ENCODE data around the gene KCTD3. TPM values are rescaled to one million over a fixed set of nuclear protein-coding genes. Genes with fewer than 3 reads are reported as not detected.

Gene KCTD3
- total RNA-seq, 4 donors from 2014 or later = 33.4 to 80.4 (median 59.1) TPM

DNA sequence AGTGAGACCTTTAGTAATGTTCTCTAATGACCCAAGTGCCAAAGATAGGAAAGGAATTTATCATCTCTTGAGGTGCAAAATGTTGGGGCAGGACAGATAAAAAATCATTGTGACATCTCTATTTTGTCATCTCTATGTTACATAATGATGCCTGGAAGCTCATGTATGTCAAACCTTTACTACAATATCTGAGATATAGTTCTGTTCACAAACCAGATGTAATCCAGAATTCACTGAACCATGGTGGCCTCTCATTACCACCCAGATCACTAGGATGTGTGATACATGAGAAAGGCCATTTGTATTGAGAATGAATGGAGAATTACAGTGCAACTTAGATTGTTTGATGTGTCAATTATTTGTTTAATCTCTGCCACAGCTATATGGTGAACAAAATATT is 22.0 kb upstream of the KCTD3 start:
- Histone ChIP-seq H3K27me3 (no peaks in the 10 kb centered on the region), H3K9me3 (no peaks in the 10 kb centered on the region), H3K27ac (peak overlapping the region in 3 of 4 donors; percentile 9 to 49 (median 19)), H3K36me3 (no peaks in the 10 kb centered on the region), H3K4me3 (no peak overlapping the region), H3K4me1 (peaks cover 0 to 32% (median 11%) of the 10 kb centered on the region in 4 donors)
- no peak for TF ChIP-seq POLR2AphosphoS5 (IDR thresholded peaks at IDR 0.05)
- TF ChIP-seq CTCF (IDR thresholded peaks at IDR 0.05) = no peak
- no peak for TF ChIP-seq POLR2A (IDR thresholded peaks at IDR 0.05)
- no peak for TF ChIP-seq EP300 (IDR thresholded peaks at IDR 0.05; ENCODE audit: low read depth)
- no peak for DNase-seq
- intact Hi-C loops (cut with DNase I; ENCODE audit: low total_unique reads) = no loop called here
- in situ Hi-C loops (cut with MboI; ENCODE audit: low pct_ligation_motif_present in 1 of 4, low pct_unique_long_range_greater_than_20kb in 1 of 4, low sequenced_read_pairs in 3 of 4) = no loop called here

- DNase-seq = no peak
- Histone ChIP-seq H3K27me3 (no peaks in the 10 kb centered on the region), H3K9me3 (no peaks in the 10 kb centered on the region), H3K4me3 (no peak overlapping the region), H3K27ac (peak overlapping the region in 3 of 4 donors; percentile 12 to 42 (median 38)), H3K4me1 (peaks cover 0 to 32% (median 11%) of the 10 kb centered on the region in 4 donors), H3K36me3 (no peaks in the 10 kb centered on the region)
- no peak for TF ChIP-seq POLR2AphosphoS5 (IDR thresholded peaks at IDR 0.05)
- no peak for TF ChIP-seq CTCF (IDR thresholded peaks at IDR 0.05)
- no peak for TF ChIP-seq POLR2A (IDR thresholded peaks at IDR 0.05)
- no peak for TF ChIP-seq EP300 (IDR thresholded peaks at IDR 0.05; ENCODE audit: low read depth)
- in situ Hi-C loops (cut with MboI; ENCODE audit: low pct_ligation_motif_present in 1 of 4, low pct_unique_long_range_greater_than_20kb in 1 of 4, low sequenced_read_pairs in 3 of 4) = no loop called here
- intact Hi-C loops (cut with DNase I; ENCODE audit: low total_unique reads) = no loop called here
- 33 to 46% methylated on average over 1 of the region's 1 CpG for WGBS, 2 donors (ENCODE audit: low coverage in 1 of 2)
Observed at GRCh38 chr1:215547011-215547410, 20.1 kb upstream of the KCTD3 start.

GRCh38 chr1:215551806-215552205 is 15.3 kb upstream of the KCTD3 start:
- Histone ChIP-seq H3K27ac (no peak overlapping the region), H3K9me3 (peaks cover 0 to 8% of the 10 kb centered on the region in 2 donors), H3K4me3 (no peak overlapping the region), H3K36me3 (no peaks in the 10 kb centered on the region), H3K27me3 (no peaks in the 10 kb centered on the region), H3K4me1 (peaks cover 0 to 16% (median 6%) of the 10 kb centered on the region in 4 donors)
- intact Hi-C loops (cut with DNase I; ENCODE audit: low total_unique reads) (no loop called here), in situ Hi-C loops (cut with MboI; ENCODE audit: low pct_ligation_motif_present in 1 of 4, low pct_unique_long_range_greater_than_20kb in 1 of 4, low sequenced_read_pairs in 3 of 4) (no loop called here)
- WGBS, 2 donors (ENCODE audit: low coverage in 1 of 2) = 80 to 90% methylated on average over 2 to 5 of the region's 5 CpGs
- TF ChIP-seq EP300 (IDR thresholded peaks at IDR 0.05; ENCODE audit: low read depth) = no peak
- TF ChIP-seq POLR2A (IDR thresholded peaks at IDR 0.05) = no peak
- TF ChIP-seq POLR2AphosphoS5 (IDR thresholded peaks at IDR 0.05) = no peak
- no peak for DNase-seq

DNA sequence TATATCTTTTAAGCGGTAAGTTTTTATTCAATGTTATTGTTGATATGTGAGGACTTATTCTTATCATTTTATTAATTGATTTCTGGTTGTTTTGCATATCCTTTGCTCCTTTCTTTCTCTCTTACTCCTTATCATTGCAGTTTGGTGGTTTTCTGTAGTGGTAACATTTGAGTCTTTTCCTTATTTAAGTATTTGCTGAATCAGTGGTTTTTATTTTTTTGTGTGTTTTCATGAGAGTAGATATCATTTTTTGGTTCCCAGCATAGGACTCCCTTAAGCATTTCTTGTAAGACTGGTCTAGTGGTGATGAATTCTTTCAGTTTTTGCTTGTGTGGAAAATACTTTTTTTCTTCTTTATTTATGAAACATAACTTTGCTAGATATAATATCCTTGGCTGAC is 12.2 kb upstream of the KCTD3 start:
- Histone ChIP-seq H3K9me3 (peaks cover 0 to 8% of the 10 kb centered on the region in 2 donors), H3K4me3 (no peak overlapping the region), H3K27me3 (no peaks in the 10 kb centered on the region), H3K36me3 (no peaks in the 10 kb centered on the region), H3K4me1 (peaks cover 0 to 12% (median 5%) of the 10 kb centered on the region in 4 donors), H3K27ac (no peak overlapping the region)
- WGBS, 2 donors (ENCODE audit: low coverage in 1 of 2) = 95 to 100% methylated on average over 1 of the region's 1 CpG
- DNase-seq = no peak
- no peak for TF ChIP-seq EP300 (IDR thresholded peaks at IDR 0.05; ENCODE audit: low read depth)
- TF ChIP-seq POLR2A (IDR thresholded peaks at IDR 0.05) = no peak
- no peak for TF ChIP-seq CTCF (IDR thresholded peaks at IDR 0.05)
- TF ChIP-seq POLR2AphosphoS5 (IDR thresholded peaks at IDR 0.05) = no peak
- intact Hi-C loops (cut with DNase I; ENCODE audit: low total_unique reads) = no loop called here
- in situ Hi-C loops (cut with MboI; ENCODE audit: low pct_ligation_motif_present in 1 of 4, low pct_unique_long_range_greater_than_20kb in 1 of 4, low sequenced_read_pairs in 3 of 4) = no loop called here

DNA sequence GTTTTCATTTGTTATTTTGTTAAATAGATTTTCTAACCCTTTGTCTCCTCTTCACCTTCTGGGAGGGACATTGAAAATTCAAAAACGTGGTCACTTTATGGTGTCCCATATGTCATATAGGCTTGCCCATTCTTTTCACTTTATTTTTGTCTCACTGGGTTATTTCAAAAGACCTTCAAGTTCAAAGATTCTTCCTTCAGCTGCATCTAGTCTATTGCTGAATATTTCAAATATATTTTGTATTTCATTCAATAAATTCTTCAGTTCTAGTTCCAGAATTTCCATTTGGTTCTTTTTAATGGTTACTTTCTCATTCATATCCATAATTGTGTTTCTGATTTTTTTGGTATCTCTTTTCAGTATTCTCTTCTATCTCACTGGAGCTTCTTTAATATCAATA is 11.6 kb upstream of the KCTD3 start:
- 38 to 62% methylated on average over 1 of the region's 1 CpG for WGBS, 2 donors (ENCODE audit: low coverage in 1 of 2)
- in situ Hi-C loops (cut with MboI; ENCODE audit: low pct_ligation_motif_present in 1 of 4, low pct_unique_long_range_greater_than_20kb in 1 of 4, low sequenced_read_pairs in 3 of 4) = no loop called here
- intact Hi-C loops (cut with DNase I; ENCODE audit: low total_unique reads) = no loop called here

More for the DNA sequence above, 11.6 kb upstream of the KCTD3 start:
- Histone ChIP-seq H3K4me3 (no peak overlapping the region), H3K36me3 (no peaks in the 10 kb centered on the region), H3K9me3 (peaks cover 0 to 8% of the 10 kb centered on the region in 2 donors), H3K27ac (no peak overlapping the region), H3K27me3 (no peaks in the 10 kb centered on the region), H3K4me1 (peaks cover 0 to 12% (median 5%) of the 10 kb centered on the region in 4 donors)
- DNase-seq = no peak
- TF ChIP-seq CTCF (IDR thresholded peaks at IDR 0.05) = no peak
- no peak for TF ChIP-seq EP300 (IDR thresholded peaks at IDR 0.05; ENCODE audit: low read depth)
- TF ChIP-seq POLR2AphosphoS5 (IDR thresholded peaks at IDR 0.05) = no peak
- TF ChIP-seq POLR2A (IDR thresholded peaks at IDR 0.05) = no peak
